Adrenal gland (tissue), 12 donors: ENCODE measurements around the gene RNF4. TPM values are rescaled to one million over a fixed set of nuclear protein-coding genes. Genes with fewer than 3 reads are reported as not detected.

ENCODE experiments used
- DNase-seq, 7 donors: peaks; one replicate each; pipeline ENCODE4 v3.0.0-alpha.2; 2019 to 2020
- H3K27ac ChIP-seq, 5 donors: fragments of 200-600 bp; sonication (generic) in 4 of 5; 1 replicate in 3 of 5; 2 replicates in 2 of 5; pipeline versions ENCODE4 v1.5.1 to v1.8.0; 2016 to 2020; ENCODE audit warnings: mild to moderate bottlenecking in 1 of 5
- H3K27me3 ChIP-seq: fragments of 200-600 bp; 2 replicates; pipeline ENCODE4 v1.8.0; 2021
- H3K36me3 ChIP-seq, 2 donors: fragments of 200-600 bp; replicated peaks in 1 of 2; 1 replicate in 1 of 2; 2 replicates in 1 of 2; pipeline versions ENCODE4 v1.5.1 to v1.8.0; 2018 to 2022
- H3K4me1 ChIP-seq, 2 donors: fragments of 200-600 bp; replicated peaks in 1 of 2; 1 replicate in 1 of 2; 2 replicates in 1 of 2; pipeline versions ENCODE4 v1.5.1 to v1.8.0; 2018 to 2021
- H3K4me3 ChIP-seq, 4 donors: fragments of 200-600 bp; sonication (generic) in 3 of 4; one replicate each; pipeline ENCODE4 v1.5.1; 2016 to 2018
- H3K9me3 ChIP-seq, 3 donors: fragments of 200-600 bp; sonication (generic) in 1 of 3; replicated peaks in 1 of 3; 1 replicate in 2 of 3; 2 replicates in 1 of 3; pipeline versions ENCODE4 v1.5.1 to v1.8.0; 2016 to 2021
- CTCF ChIP-seq, 6 experiments: fragments of 450-650 bp in 4 of 6; fragments of 200-600 bp in 2 of 6; sonication (generic) in 1 of 6; IDR thresholded peaks; 1 replicate in 5 of 6; 2 replicates in 1 of 6; pipeline versions ENCODE4 v1.5.1 to v1.8.0; 2016 to 2021; ENCODE audit warnings: antibody characterized with exemption in 6 of 6, mild to moderate bottlenecking in 2 of 6, moderate library complexity in 1 of 6
- POLR2A ChIP-seq, 2 donors: fragments of 450-650 bp; IDR thresholded peaks; one replicate each; pipeline ENCODE4 v1.6.1; 2017; ENCODE audit warnings: antibody characterized with exemption in 2 of 2, mild to moderate bottlenecking in 2 of 2, moderate library complexity in 1 of 2
- WGBS, 4 donors: extraction: QIAGEN DNeasy Blood & Tissue Kit in 2 of 4; methylation state at CpG; one replicate each; pipeline versions ENCODE4 v1.1.5 to v1.1.7; 2013 to 2017; 5-methylcytosine and 5-hydroxymethylcytosine counted together
- intact Hi-C, 2 donors: fragments of 100-400 bp; cut with DNase I; formaldehyde crosslinking; loops; one replicate each; pipeline versions ENCODE4 v1.14.1 to v1.15.0; 2022 to 2023
- polyA plus RNA-seq, 3 donors: library from polyadenylated mRNA; stranded (reverse); fragments of 200-250 nt in 2 of 3; fragments of 350-450 nt in 1 of 3; fragmentation: Illumina TruSeq in 1 of 3; extraction: RNeasy Lipid Tissue Mini Kit (QIAGEN cat#74804) in 1 of 3; gene quantifications; one replicate each; pipeline ENCODE4 v1.2.3, GENCODE V29; 2013 to 2014
- total RNA-seq, 9 donors: library from RNA; depleted of rRNA in 4 of 9; stranded (reverse); fragments of >200 nt in 4 of 9; fragments of 120-200 nt in 1 of 9; fragmentation: NEBNext Ultra II Directional in 1 of 9; extraction: Animal tissue kit (Norgen Biotek cat#: 25700) in 1 of 9; gene quantifications; one replicate each; pipeline versions ENCODE4 v1.1.0 to v1.2.4, GENCODE V29; 2013 to 2023
- donor health status: healthy with polysubstance abuse.
- donor health status: Bipolar disorder and iron deficiency.
- donor health status: DM: yes; HTN: yes; CAD: no.
- donor health status: DM: no; HTN: no; CAD: no.
- donor health status: DM: no; HTN: no; CAD: no.
- donor health status: DM: yes; HTN: yes; CAD: no.

Gene RNF4
- total and polyA plus RNA-seq, 12 donors, result 14.5 to 84.1 (median 49.9) TPM

- Histone ChIP-seq H3K27me3 (no peaks in the 10 kb centered on the region), H3K9me3 (no peaks in the 10 kb centered on the region), H3K4me3 (no peak overlapping the region), H3K36me3 (no peaks in the 10 kb centered on the region), H3K27ac (no peak overlapping the region), H3K4me1 (peaks cover 25 to 69% of the 10 kb centered on the region in 2 donors)
- DNase-seq, result no peak
- WGBS, 4 donors, result 91 to 97% (median 94%) methylated on average over 5 of the region's 5 CpGs
- intact Hi-C loops, result no loop called here
- no peak for TF ChIP-seq CTCF (IDR thresholded peaks at IDR 0.05)
- no peak for TF ChIP-seq POLR2A (IDR thresholded peaks at IDR 0.05)
Observed at GRCh38 chr4:2480649-2481048, 11.7 kb downstream of the RNF4 start.

- peaks cover 25 to 77% of the 10 kb centered on the region in 2 donors for H3K4me1 ChIP-seq
- 72 to 86% (median 75%) methylated on average over 4 of the region's 4 CpGs for WGBS, 4 donors
- H3K4me3 ChIP-seq, result no peak overlapping the region
Observed at GRCh38 chr4:2482192-2482591, 13.3 kb downstream of the RNF4 start.

GRCh38 chr4:2482693-2483092 lies 13.8 kb downstream of the RNF4 start:
- Histone ChIP-seq H3K27me3 (no peaks in the 10 kb centered on the region), H3K4me1 (peaks cover 25 to 73% of the 10 kb centered on the region in 2 donors), H3K4me3 (no peak overlapping the region), H3K36me3 (no peaks in the 10 kb centered on the region), H3K27ac (peak overlapping the region; percentile 2 to 72 (median 61)), H3K9me3 (no peaks in the 10 kb centered on the region)
- peak in 6 of 7 donors; percentile 48 to 93 (median 80) for DNase-seq
- TF ChIP-seq POLR2A (IDR thresholded peaks at IDR 0.05), result no peak
- TF ChIP-seq CTCF (IDR thresholded peaks at IDR 0.05), result no peak
- intact Hi-C loops, result no loop called here
- 0 to 6% (median 3%) methylated on average over 1 to 3 of the region's 3 CpGs for WGBS, 4 donors

More at GRCh38 chr4:2482192-2482591, 13.3 kb downstream of the RNF4 start:
- Histone ChIP-seq H3K36me3 (no peaks in the 10 kb centered on the region), H3K27ac (peak overlapping the region; percentile 2 to 72 (median 61)), H3K27me3 (no peaks in the 10 kb centered on the region), H3K9me3 (no peaks in the 10 kb centered on the region)
- TF ChIP-seq CTCF (IDR thresholded peaks at IDR 0.05) (no peak), POLR2A (IDR thresholded peaks at IDR 0.05) (no peak)
- no peak for DNase-seq
- intact Hi-C loops, result no loop called here

GRCh38 chr4:2483237-2483636 lies 14.3 kb downstream of the RNF4 start:
- H3K36me3 ChIP-seq, result no peaks in the 10 kb centered on the region
- TF ChIP-seq CTCF (IDR thresholded peaks at IDR 0.05), result no peak
- TF ChIP-seq POLR2A (IDR thresholded peaks at IDR 0.05), result no peak
- H3K9me3 ChIP-seq, result no peaks in the 10 kb centered on the region
- intact Hi-C loops, result no loop called here
- H3K27ac ChIP-seq, result peak overlapping the region in 2 of 5 donors; percentile 68 to 72
- peaks cover 25 to 73% of the 10 kb centered on the region in 2 donors for H3K4me1 ChIP-seq
- 92 to 98% (median 95%) methylated on average over 3 of the region's 3 CpGs for WGBS, 4 donors
- DNase-seq, result no peak
- no peak overlapping the region for H3K4me3 ChIP-seq
- H3K27me3 ChIP-seq, result no peaks in the 10 kb centered on the region
